MM.1S (cell line): ENCODE results near the gene SDHC.
"Not testable (repeated sequence)": the region's sequence is repeated elsewhere in the genome, so short reads cannot be mapped to it uniquely, and the experiment has no call there.

Source experiments
- EZH2 ChIP-seq: fragments of 300-600 bp; sonication (generic); optimal IDR thresholded peaks from 2 replicates; pipeline ENCODE3; 2017; ENCODE audit warnings: low read depth, mild to moderate bottlenecking, antibody characterized with exemption, low read length, mixed read lengths
- EZH2phosphoT487 ChIP-seq: fragments of 300-600 bp; sonication (generic); IDR thresholded peaks from 2 replicates; pipeline ENCODE4 v1.6.1; 2018; ENCODE audit warnings: antibody characterized with exemption, low read length
- TF ChIP-seq, protein P1 (sequence below): fragments of 300-600 bp; sonication (generic); IDR thresholded peaks from 2 replicates; pipeline ENCODE4 v1.5.1; 2016; ENCODE audit warnings: antibody characterized with exemption, low read length, mixed read lengths

GRCh38 chr1:161409848-161410635 is 95.9 kb downstream of the SDHC start:
- TF ChIP-seq, protein P1, sequence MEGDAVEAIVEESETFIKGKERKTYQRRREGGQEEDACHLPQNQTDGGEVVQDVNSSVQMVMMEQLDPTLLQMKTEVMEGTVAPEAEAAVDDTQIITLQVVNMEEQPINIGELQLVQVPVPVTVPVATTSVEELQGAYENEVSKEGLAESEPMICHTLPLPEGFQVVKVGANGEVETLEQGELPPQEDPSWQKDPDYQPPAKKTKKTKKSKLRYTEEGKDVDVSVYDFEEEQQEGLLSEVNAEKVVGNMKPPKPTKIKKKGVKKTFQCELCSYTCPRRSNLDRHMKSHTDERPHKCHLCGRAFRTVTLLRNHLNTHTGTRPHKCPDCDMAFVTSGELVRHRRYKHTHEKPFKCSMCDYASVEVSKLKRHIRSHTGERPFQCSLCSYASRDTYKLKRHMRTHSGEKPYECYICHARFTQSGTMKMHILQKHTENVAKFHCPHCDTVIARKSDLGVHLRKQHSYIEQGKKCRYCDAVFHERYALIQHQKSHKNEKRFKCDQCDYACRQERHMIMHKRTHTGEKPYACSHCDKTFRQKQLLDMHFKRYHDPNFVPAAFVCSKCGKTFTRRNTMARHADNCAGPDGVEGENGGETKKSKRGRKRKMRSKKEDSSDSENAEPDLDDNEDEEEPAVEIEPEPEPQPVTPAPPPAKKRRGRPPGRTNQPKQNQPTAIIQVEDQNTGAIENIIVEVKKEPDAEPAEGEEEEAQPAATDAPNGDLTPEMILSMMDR = not testable (repeated sequence)
- not testable (repeated sequence) for TF ChIP-seq EZH2phosphoT487, EZH2
